GM21576 (cell line): ENCODE data around the gene SIAH3.

Experiments
- ATAC-seq: cut with Tn5 transposase; IDR thresholded peaks from one replicate; pipeline ENCODE4 v1.9.1; 2021; ENCODE audit warnings: mild to moderate bottlenecking, moderate library complexity; ENCODE audit not compliant: unreplicated experiment

Gene SIAH3

DNA sequence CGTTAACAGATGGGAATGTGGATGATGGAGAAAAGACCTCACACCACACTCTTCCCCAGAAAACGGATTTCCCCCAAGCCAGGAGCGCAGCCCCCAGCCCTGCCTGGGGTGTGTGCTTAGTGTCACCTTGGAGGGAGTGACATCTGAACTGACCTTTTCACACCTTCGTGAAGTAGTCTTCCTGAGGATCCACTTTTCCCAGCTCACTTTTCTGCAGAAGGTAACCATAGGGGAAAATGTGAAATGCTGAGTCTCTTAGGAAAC, 26.2 kb downstream of the SIAH3 start:
- no peak for ATAC-seq

DNA sequence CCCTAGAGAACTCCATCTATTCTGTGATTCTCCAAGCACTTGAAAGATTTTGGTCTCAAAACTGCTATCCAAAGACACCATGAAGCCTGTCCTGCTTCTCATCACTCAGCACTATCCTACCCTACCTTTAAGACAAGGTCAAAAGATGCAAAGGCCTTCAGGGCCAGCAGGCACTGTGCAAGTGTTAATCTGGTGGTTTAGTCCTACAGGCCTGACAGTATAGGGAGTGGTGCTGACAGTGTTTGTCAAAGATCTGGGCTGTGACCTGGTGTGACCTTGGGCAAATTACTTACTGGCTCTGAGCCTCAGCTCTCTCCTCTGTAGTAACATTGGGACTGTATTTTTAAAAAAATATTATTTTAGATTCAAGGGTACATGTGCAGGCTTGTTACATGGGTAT, 28.0 kb downstream of the SIAH3 start:
- ATAC-seq = no peak

DNA sequence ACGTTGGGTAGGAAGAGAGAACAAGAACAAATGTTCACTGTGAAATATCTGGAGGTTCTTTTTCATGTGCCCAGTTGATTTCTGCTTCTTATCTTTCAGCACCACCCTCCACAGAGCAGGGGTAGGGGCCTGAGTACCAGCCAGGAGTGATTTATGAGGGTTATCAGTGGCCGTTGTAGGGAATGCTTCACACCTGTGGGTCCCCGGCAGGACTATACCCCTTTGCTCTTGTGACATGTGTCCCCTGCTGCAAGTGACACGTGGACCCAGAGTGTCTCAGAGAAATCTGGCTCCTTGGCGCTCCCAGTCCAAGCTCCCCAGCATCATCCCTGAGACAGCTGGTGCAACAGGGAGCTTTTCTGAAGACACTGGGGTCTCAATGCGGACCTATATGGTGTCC, 29.7 kb downstream of the SIAH3 start:
- no peak for ATAC-seq

DNA sequence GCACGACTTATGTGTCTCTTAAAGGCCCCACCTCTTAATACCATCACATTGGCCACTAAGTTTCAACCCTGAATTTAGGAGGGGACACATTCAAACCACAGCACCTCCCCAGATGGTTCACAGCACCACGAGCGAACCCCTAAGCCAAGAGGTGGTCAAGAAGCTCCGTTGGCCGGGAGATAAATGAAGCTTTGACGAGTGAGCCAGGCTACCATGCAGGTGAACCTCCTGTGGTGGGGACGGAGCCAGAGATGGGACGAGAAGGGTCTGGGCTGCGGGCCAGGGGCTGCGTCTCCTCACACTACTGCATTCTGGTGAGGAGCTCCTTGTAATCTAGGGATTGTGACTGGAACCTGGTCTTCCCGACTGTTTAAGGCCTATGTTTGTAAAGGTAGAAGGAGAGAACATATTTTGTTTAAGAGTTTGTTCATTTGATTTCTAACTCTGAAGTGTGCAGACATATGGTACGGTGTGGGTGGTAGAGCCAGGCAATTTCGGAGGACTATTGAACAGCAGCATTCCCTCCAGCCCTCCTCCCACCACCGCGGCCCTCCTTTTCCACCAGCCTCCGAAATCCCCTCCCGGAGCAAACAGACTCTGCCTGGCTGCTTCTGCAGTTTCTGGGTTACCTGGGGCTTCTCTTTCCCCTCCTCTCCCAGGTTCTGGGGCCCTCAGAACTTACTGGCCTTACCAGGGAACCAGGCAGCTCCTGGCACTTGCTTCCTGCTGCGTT, 31.3 kb downstream of the SIAH3 start:
- no peak for ATAC-seq

DNA sequence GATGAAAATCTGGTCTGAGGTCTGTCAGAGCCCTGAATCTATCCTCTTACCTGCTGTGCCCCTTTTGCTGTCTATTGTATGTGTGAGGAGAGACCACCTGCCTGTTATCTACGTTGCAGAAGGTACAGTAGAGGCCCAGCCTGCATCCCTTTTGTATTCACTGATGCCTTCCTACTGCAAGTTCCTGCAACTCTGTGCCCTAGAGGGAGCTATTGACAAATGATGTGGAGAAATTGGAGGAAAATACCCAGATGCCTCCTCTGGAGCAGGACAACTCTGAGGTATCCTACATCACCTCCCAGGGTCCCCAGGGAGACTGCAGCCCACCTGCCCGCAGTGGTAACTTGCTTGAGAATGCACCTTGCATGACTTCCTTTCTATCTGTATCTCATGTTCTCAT, 33.7 kb downstream of the SIAH3 start:
- no peak for ATAC-seq

DNA sequence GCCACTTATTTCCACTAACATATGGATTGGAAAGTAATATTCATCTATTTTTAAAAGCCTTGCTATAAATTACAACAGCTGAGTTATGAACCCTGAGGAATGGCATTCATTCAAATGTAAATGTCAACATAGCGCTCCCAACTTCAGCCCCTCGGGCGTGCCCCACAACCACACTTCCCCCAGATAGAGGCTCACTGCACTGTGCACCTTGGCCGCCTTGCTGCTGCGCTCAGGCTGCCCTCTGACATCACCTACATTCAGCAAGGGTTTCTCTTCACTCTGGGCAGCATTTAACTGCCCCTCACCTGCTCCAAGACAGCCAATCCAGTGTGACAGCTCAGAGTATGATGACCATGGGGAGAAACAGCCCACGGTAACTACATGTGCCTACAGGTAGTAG, 35.1 kb downstream of the SIAH3 start:
- no peak for ATAC-seq

DNA sequence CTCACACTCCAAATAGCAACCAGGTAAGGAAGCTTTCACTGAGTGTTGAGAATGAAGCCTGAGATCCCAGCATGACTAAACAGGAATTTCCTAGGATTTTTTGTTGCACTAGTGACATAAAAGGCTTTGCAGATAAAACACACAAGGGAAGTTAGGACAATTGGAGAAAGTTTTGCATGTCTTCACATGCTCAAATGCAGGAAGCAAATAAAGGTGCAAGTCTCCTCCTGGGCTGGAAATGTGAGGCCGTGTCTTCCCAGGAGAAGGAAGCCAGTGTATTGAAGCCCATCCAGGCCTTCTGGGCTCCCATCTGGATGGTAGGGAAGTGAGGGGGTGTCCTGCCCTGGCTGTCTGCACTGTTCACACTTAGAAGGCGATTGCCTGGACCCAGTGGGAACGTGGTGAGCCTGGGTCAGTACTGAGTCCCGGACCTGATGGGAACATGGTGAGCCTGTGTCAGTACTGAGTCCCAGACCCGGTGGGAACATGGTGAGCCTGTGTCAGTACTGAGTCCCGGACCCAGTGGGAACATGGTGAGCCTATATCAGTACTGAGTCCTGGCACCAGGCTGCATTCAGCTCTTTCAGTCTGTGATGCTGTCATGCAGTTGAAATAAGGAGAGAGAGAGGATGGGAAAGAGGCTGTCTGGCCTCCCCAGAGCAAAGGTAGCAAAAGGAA, 38.7 kb downstream of the SIAH3 start:
- no peak for ATAC-seq

DNA sequence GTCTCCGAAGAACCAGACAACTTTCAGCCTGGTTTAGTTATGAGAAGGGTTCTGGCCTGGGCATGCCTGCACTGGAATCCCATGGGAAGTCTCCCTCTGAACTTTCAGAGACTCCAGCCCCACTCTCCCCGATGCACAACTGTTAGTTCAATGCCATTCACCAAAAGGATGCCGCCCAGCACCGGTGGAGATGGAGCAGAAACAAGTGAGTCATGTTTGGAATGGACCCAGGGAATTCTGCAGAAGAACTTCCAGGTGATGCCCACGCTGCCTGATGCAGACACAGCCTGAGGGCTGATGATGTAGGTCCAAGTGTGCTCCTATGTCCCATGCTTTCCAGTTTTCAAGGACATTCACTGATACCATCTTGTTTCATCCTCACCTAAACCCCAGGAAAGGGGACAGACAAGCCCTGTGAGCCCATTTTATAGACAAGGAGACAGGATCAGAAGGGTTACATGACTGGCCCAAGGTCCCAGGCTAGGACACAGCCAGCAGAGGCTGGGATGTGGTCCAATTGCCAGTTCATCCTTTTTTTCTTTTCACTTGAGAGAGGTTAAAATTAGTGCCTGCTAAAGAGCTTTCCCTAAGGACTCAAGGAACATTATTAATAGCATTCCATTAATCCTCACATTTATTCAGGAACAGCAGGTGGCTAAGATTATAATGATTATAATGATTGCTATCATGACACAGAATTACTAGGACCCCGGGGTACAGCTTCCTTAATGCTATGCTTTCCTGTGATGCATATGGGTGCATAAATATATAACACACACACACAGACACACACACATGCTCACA, 39.5 kb downstream of the SIAH3 start:
- no peak for ATAC-seq

DNA sequence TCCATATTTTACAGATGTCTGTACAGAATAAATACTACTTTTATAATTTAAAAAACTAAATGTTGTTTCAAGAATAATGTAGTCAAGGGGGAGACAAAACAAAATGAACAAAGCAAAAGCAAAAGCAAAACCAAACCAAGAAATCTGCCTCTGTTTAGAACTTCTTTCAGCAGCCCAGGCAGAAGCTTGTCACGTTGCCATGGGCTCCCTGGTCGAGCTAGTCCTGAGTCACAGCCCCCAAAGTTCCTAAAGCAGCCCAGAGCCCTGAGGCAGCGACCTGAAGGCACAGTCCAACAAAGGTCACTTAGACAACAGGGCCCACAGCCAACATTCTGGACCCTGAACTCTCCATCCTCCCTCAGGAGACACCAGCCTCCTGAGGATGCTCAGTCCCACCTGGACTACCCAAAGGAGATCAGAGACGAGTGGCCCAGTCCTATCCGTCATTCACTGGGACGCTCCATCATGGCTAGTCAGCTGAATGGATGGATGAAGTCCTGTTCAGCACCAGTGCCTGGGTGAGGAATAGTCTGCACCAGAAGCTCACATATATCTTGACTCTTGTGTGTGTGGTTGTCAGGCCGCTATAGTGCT, 41.7 kb downstream of the SIAH3 start:
- ATAC-seq = no peak

DNA sequence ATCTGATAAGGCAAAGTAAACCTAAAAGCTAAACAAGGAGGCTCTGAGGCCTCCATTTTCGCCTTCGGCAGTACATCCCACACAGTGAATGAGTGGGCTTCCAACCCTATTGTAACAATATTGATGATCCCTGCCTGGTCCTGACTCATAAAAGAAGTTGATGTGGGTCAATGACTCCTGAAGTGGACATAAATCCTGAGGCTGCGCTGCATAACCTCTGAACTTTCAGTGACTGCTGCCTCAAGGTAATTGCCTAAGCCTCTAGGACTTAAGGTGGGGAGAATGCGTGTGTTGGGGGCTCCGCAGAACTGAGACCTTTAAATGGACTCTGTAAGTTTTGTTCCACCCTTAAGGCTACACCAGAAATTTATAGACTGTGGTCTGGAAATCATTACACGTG, 42.6 kb downstream of the SIAH3 start:
- ATAC-seq = no peak

DNA sequence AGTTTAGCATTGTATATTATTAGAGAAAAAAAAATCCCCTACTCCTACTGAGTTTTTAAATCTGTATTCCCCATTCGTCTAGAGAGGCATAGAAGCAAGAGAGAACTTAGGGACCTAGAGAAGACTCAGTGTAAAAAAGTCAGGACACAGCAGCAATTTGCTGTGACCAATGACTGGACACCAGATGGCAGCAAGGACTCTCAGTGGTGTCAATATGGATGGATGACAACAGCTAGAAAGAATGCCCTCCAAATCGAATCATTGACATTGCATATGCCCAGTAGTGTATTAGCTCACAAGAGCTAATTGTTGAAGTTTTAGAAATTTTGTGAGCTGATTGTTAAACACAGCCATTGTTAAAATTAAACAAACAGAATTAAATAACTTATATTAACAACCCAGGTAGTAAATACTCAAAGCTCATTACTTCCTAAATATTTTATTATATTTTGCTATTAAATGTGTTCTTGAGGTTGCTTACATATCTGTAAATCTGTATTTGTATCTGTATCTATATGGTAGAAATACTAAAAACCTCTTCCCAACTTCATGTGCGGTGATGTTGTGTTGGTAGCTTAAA, 43.9 kb downstream of the SIAH3 start:
- ATAC-seq = peak; percentile 52

DNA sequence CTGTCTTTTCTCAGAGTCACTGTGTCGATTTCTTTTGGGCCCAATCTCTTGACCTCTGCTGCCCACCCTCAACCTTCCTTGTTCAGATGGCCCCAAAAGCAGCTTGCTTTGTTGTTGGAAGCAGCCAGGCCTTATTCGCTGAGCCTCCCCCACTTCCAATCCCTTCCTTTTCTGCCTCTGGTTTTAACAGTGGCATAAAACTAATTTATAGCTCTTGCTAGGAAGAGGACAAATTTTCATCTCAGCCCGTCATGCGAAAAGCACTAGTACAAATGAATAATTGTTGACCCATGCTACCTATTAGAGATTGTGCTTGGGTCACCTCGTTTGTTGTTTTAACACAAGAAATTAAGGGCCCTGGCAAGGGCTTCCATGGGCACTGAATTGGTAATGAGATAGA, 51.1 kb downstream of the SIAH3 start:
- ATAC-seq = no peak

DNA sequence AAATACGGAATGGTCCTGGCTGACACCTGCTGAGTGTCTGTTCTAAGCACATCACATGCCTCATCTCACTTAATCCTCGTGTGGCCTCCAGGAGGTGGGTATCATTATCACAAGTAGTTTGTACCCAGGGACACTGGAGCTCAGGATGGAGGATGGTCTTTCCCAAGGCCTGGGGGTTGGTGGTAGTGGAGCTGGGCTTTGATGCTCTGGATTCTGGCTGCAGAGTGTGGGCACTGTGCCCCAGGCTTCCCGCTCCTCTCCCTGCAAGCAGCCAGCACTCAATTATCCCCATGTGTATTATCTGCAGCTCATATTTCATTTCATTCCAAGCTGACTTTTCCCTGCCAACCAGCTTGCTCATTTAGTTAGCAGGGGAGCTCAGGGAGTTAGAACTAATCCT, 52.1 kb downstream of the SIAH3 start:
- ATAC-seq = no peak

DNA sequence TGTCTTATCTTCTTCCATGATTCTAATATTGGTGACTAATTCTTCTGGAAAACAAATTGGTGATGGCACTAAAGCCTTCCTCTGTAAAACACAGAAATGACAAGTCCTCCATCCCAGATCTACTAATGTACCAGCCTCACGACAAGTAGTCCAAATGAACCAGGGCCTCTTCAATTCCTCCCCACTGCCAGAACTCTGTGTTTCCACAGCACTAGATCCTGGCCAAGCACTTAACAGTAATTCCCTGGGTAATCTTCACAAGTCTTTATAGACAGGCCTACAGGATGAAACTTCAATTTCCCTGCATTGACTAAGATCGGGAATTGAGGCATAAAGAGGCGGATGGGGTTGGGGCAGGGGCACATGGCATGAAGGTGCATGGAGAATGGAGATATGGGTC, 52.7 kb downstream of the SIAH3 start:
- no peak for ATAC-seq

DNA sequence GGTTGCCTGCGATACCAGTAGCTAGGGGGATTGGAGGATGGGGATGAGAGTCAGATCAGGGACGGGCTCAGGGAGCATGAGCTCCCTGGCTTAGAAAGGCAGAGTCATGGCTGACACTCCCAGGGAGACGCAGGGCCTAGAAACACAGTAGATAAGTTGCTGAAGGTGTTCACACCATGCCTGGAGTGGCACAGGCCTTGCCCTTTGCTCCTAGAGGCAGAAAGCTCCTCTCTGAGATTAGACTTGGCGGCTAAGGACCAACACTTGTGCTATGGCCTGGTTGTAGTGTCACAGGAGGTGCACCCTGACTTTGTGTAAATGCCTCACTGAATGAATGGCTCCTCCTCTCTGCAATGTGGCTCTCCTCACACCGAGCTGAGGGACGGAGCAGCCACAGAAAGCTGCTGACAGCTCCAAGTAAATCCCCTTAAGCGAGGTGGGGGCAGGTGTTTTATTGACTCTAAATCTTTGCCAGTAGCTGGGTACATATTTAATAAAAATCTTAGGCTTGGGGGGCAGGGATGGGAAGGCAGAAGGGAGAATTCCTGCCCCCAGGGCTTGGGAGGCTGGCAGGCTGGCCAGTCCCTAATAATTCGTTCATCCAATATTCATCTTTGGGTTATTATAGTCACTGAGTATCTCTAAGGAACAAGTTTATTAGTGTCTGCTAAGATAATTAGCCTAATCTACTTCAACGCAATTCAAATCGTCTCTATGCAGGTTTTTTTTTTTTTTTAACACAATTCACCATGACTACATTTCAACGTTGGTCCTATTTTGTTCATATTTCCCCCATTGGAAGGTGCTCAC, 54.9 kb downstream of the SIAH3 start:
- no peak for ATAC-seq

DNA sequence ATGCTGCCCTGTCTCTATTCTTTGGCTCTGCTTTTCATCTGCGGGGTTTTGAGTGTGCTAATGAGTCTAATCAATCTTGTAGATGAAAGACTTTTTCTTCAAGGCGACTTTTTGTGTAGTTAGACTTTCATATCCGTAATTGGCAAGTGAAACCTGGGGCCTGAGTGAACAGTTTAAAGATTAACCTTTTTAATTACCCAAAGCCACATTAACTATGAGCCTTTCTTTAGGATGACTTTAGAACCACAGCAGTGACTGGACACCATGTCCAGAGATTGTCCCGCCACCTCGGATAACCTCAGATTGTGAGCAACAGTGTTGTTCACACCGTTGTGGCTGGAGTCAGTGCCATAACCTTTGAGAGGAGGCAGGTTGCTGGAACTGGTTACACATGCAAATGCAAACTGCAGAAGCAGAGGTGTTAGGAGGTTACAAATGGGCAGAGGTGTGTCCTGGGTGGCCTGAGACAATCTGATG, 58.7 kb downstream of the SIAH3 start:
- no peak for ATAC-seq

DNA sequence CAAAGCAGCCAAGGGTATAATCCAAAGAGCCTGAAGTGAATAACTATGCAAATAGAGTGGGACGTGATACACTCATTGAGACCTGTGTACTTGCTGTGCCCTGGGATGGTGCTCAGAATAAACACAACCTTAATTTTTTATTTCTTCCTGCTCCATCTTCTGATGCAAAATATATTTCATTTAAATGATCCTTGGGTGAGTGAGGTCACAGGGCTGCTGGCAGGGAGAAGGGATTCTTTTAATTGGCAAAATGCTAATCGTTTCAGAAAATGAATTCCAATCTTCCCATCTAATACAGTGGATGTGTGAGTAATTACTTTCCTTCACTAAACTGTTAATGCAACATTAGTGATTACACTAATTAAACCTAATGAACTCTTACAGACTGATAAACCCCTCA, 63.5 kb downstream of the SIAH3 start:
- ATAC-seq = no peak

DNA sequence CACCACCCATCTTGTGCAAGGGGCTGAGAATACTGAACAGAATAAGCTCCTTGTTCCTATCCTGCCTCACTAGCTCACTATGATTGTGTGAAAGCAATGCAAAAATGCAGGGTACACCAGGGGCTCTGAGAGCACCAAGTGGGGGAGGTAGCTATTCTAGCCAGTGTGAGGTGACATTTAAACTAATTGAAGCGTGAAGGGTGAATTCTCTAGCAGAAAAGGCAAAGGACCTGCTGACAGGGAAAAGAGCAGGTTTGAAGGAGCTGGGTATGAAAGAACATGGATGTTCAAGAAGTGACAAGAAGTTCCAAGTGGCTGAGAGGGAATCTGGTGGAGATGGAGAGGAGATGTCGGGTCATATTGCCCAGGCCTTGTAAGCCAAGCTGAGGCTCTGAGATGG, 64.2 kb downstream of the SIAH3 start:
- no peak for ATAC-seq

DNA sequence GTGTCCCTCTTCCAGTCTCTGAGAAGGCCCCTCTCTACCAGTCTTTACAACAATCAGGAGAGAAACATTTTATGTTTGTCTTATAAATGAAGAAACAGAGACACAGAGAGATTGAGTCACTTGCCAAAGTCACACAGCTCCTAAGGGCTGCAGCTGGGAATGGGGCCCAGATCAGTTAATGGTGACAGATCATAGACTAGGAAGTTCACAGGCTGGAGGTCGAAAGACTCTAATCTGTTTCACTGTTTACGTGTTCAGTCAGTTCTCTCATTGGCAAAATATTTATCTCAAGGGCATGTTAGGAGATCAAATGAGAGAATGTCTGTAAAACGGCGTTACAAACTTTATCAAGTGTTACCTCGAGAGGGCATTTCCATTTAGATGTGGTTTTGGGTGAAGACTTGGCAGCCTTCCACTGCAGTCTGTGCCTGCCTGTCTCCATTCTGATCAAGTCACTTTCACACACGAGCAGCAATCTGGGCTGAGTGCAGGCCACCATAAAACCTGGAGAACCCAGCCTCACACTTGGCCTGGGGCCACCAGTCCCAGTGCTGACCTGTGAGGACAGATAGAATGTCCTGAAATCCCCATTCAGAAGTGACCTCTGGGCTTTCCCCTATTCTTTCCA, 65.1 kb downstream of the SIAH3 start:
- no peak for ATAC-seq
